SK-N-SH treated with all-trans-retinoic acid at 6 μM for 48 hours (cell line): ENCODE measurements around the gene MIXL1.

ENCODE experiments used
- ATAC-seq: fragments of 200-7000 bp; cut with Tn5 transposase; 3 replicates; pipeline ENCODE4 v1.9.1; 2020; ENCODE audit warnings: mild to moderate bottlenecking, moderate library complexity
- ARNTL ChIP-seq: fragments of 450-650 bp; formaldehyde crosslinking; IDR thresholded peaks from 2 replicates; pipeline ENCODE4 v1.5.0; 2020; ENCODE audit warnings: low read depth, mild to moderate bottlenecking, moderate library complexity, borderline replicate concordance
- BACH2 ChIP-seq: fragments of 250-450 bp; sonication (Bioruptor Pico); IDR thresholded peaks from 2 replicates; pipeline ENCODE4 v1.9.0; 2021; ENCODE audit warnings: mild to moderate bottlenecking, borderline replicate concordance
- CSDC2 ChIP-seq: fragments of 250-450 bp; sonication (Bioruptor Pico); IDR thresholded peaks from 2 replicates; pipeline ENCODE4 v1.5.0; 2020; ENCODE audit warnings: mild to moderate bottlenecking, moderate library complexity
- GLIS3 ChIP-seq: fragments of 250-450 bp; sonication (Bioruptor Pico); IDR thresholded peaks from 2 replicates; pipeline ENCODE4 v1.5.0; 2020; ENCODE audit warnings: mild to moderate bottlenecking, moderate library complexity
- ISL1 ChIP-seq: fragments of 250-450 bp; sonication (Bioruptor Pico); IDR thresholded peaks from 2 replicates; pipeline ENCODE4 v2.1.2; 2022; ENCODE audit warnings: mild to moderate bottlenecking, moderate library complexity
- PPARA ChIP-seq: fragments of 250-450 bp; sonication (Bioruptor Pico); IDR thresholded peaks from 2 replicates; pipeline ENCODE4 v1.5.0; 2020; ENCODE audit warnings: mild to moderate bottlenecking, borderline replicate concordance
- RARB ChIP-seq: fragments of 250-450 bp; sonication (Bioruptor Pico); IDR thresholded peaks from 2 replicates; pipeline ENCODE4 v1.8.0; 2021; ENCODE audit warnings: mild to moderate bottlenecking, moderate library complexity
- TCF4 ChIP-seq: fragments of 250-450 bp; sonication (Bioruptor Pico); IDR thresholded peaks from 2 replicates; pipeline ENCODE4 v1.8.0; 2021; ENCODE audit warnings: mild to moderate bottlenecking, moderate library complexity, borderline replicate concordance
- TOX ChIP-seq: fragments of 250-450 bp; sonication (Bioruptor Pico); IDR thresholded peaks from 2 replicates; pipeline ENCODE4 v1.8.0; 2021; ENCODE audit warnings: mild to moderate bottlenecking, moderate library complexity, borderline replicate concordance
- ZC3H10 ChIP-seq: fragments of 250-450 bp; sonication (Bioruptor Pico); IDR thresholded peaks from 2 replicates; pipeline ENCODE4 v1.5.1; 2021; ENCODE audit warnings: mild to moderate bottlenecking, moderate library complexity
- ZFP3 ChIP-seq: fragments of 250-450 bp; sonication (Bioruptor Pico); IDR thresholded peaks from 2 replicates; pipeline ENCODE4 v1.5.0; 2020; ENCODE audit warnings: mild to moderate bottlenecking, moderate library complexity
- ZFP30 ChIP-seq: fragments of 450-650 bp; formaldehyde crosslinking; IDR thresholded peaks from 2 replicates; pipeline ENCODE4 v1.5.0; 2022; ENCODE audit warnings: mild to moderate bottlenecking, moderate library complexity
- ZNF565 ChIP-seq: fragments of 450-650 bp; formaldehyde crosslinking; conservative IDR thresholded peaks from 2 replicates; pipeline ENCODE4 v1.5.0; 2020; ENCODE audit warnings: low read depth, mild to moderate bottlenecking, moderate library complexity
- ZNF70 ChIP-seq: fragments of 450-650 bp; formaldehyde crosslinking; IDR thresholded peaks from 2 replicates; pipeline ENCODE4 v1.5.0; 2020; ENCODE audit warnings: mild to moderate bottlenecking, moderate library complexity
- TF ChIP-seq, protein P1 (sequence below): fragments of 250-450 bp; sonication (Bioruptor Pico); IDR thresholded peaks from 2 replicates; pipeline ENCODE4 v1.5.0; 2020; ENCODE audit warnings: mild to moderate bottlenecking, moderate library complexity
- TF ChIP-seq, protein P2 (sequence below): fragments of 250-450 bp; sonication (Bioruptor Pico); IDR thresholded peaks from 2 replicates; pipeline ENCODE4 v1.5.1; 2021; ENCODE audit warnings: mild to moderate bottlenecking, moderate library complexity
- TF ChIP-seq, protein P3 (sequence below): fragments of 250-450 bp; sonication (Bioruptor Pico); IDR thresholded peaks from 2 replicates; pipeline ENCODE4 v1.8.0; 2021; ENCODE audit warnings: low read depth, mild to moderate bottlenecking, moderate library complexity, borderline replicate concordance
- TF ChIP-seq, protein P4 (sequence below): fragments of 250-450 bp; sonication (Bioruptor Pico); IDR thresholded peaks from 2 replicates; pipeline ENCODE4 v1.8.0; 2020; ENCODE audit warnings: mild to moderate bottlenecking, moderate library complexity, borderline replicate concordance

MIXL1 gene

DNA sequence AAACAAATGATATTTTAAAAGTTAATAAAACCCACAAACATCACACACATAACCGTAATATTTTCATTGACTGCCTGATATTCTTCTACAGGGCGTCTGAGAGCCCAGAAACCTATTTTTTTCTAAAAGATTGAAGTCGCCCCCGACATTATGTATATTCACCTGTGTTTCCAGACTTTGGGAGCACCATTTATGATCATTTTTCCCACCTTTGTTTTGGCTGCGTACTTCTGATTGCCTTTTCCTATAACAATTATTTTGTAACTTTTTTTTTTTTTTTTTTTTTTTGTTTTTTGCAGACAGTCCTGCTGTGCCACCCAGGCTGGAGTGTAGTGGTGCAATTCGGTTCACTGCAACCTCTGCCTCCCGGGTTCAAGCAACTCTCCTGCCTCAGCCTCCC lies 36.1 kb upstream of the MIXL1 start (continued):
- TF ChIP-seq, protein P1, sequence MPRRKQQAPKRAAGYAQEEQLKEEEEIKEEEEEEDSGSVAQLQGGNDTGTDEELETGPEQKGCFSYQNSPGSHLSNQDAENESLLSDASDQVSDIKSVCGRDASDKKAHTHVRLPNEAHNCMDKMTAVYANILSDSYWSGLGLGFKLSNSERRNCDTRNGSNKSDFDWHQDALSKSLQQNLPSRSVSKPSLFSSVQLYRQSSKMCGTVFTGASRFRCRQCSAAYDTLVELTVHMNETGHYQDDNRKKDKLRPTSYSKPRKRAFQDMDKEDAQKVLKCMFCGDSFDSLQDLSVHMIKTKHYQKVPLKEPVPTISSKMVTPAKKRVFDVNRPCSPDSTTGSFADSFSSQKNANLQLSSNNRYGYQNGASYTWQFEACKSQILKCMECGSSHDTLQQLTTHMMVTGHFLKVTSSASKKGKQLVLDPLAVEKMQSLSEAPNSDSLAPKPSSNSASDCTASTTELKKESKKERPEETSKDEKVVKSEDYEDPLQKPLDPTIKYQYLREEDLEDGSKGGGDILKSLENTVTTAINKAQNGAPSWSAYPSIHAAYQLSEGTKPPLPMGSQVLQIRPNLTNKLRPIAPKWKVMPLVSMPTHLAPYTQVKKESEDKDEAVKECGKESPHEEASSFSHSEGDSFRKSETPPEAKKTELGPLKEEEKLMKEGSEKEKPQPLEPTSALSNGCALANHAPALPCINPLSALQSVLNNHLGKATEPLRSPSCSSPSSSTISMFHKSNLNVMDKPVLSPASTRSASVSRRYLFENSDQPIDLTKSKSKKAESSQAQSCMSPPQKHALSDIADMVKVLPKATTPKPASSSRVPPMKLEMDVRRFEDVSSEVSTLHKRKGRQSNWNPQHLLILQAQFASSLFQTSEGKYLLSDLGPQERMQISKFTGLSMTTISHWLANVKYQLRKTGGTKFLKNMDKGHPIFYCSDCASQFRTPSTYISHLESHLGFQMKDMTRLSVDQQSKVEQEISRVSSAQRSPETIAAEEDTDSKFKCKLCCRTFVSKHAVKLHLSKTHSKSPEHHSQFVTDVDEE (CRISPR knock-in tag), result no peak
- TF ChIP-seq ZFP30 (CRISPR knock-in tag), result no peak
- TF ChIP-seq, protein P2, sequence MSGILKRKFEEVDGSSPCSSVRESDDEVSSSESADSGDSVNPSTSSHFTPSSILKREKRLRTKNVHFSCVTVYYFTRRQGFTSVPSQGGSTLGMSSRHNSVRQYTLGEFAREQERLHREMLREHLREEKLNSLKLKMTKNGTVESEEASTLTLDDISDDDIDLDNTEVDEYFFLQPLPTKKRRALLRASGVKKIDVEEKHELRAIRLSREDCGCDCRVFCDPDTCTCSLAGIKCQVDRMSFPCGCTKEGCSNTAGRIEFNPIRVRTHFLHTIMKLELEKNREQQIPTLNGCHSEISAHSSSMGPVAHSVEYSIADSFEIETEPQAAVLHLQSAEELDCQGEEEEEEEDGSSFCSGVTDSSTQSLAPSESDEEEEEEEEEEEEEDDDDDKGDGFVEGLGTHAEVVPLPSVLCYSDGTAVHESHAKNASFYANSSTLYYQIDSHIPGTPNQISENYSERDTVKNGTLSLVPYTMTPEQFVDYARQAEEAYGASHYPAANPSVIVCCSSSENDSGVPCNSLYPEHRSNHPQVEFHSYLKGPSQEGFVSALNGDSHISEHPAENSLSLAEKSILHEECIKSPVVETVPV, result no peak

DNA sequence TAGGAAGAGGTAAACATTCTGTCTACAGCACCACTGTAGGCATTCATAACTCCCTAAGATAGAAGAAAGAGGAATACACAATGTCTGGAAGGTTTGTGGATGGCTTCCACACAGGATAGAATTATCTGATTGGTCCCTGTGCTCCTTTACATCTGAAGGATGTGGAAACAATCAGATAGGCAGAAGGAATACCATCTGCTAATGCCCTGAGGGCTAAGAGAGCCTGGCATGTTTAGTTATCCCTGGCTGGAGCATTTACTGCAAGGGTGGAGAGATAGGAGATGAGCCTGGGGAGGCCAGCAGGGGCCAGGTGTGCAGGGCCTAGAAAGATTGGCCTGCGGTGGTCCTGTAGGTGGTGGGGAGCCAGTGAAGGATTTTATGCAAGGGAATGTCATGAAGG lies 28.3 kb upstream of the MIXL1 start:
- TF ChIP-seq ZFP3 (CRISPR knock-in tag) (no peak), ZFP30 (CRISPR knock-in tag) (no peak), ZC3H10 (CRISPR knock-in tag) (no peak), ZNF565 (CRISPR knock-in tag) (no peak), ZNF70 (no peak), BACH2 (CRISPR knock-in tag) (no peak), TCF4 (CRISPR knock-in tag) (no peak), TOX (CRISPR knock-in tag) (no peak), RARB (CRISPR knock-in tag) (no peak), CSDC2 (CRISPR knock-in tag) (no peak), GLIS3 (no peak), PPARA (CRISPR knock-in tag) (no peak), ARNTL (CRISPR knock-in tag) (no peak)
- TF ChIP-seq, protein P3, sequence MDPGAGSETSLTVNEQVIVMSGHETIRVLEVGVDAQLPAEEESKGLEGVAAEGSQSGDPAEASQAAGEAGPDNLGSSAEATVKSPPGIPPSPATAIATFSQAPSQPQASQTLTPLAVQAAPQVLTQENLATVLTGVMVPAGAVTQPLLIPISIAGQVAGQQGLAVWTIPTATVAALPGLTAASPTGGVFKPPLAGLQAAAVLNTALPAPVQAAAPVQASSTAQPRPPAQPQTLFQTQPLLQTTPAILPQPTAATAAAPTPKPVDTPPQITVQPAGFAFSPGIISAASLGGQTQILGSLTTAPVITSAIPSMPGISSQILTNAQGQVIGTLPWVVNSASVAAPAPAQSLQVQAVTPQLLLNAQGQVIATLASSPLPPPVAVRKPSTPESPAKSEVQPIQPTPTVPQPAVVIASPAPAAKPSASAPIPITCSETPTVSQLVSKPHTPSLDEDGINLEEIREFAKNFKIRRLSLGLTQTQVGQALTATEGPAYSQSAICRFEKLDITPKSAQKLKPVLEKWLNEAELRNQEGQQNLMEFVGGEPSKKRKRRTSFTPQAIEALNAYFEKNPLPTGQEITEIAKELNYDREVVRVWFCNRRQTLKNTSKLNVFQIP, result no peak
- TF ChIP-seq, protein P1 (CRISPR knock-in tag), result no peak
- TF ChIP-seq, protein P2, result no peak

DNA sequence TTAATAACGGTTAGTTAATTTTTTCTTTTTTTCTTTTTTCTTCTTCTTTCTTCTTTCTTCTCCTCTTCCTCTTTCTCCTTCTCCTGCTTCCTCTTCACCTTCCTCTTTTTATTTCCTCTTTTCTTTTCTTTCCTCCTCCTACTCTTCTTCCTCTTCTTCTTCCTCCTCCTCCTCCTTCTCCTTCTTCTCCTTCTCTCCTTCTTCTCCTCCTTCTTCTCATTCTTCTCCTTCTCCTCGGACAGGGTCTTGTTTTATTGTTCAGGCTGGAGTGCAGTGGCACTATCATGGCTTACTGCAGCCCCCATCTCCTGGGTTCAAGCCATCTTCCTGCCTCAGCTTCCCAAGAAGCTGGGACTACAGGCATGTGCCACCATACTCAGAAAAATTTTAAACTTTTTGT lies 23.5 kb upstream of the MIXL1 start:
- no peak for ATAC-seq
- TF ChIP-seq, protein P4, sequence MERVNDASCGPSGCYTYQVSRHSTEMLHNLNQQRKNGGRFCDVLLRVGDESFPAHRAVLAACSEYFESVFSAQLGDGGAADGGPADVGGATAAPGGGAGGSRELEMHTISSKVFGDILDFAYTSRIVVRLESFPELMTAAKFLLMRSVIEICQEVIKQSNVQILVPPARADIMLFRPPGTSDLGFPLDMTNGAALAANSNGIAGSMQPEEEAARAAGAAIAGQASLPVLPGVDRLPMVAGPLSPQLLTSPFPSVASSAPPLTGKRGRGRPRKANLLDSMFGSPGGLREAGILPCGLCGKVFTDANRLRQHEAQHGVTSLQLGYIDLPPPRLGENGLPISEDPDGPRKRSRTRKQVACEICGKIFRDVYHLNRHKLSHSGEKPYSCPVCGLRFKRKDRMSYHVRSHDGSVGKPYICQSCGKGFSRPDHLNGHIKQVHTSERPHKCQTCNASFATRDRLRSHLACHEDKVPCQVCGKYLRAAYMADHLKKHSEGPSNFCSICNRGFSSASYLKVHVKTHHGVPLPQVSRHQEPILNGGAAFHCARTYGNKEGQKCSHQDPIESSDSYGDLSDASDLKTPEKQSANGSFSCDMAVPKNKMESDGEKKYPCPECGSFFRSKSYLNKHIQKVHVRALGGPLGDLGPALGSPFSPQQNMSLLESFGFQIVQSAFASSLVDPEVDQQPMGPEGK (CRISPR knock-in tag), result no peak
- TF ChIP-seq PPARA (CRISPR knock-in tag) (no peak), ZNF565 (CRISPR knock-in tag) (no peak), RARB (CRISPR knock-in tag) (no peak), ZNF70 (no peak), ISL1 (CRISPR knock-in tag) (no peak), TCF4 (CRISPR knock-in tag) (no peak), ZFP3 (CRISPR knock-in tag) (no peak), ARNTL (CRISPR knock-in tag) (no peak), GLIS3 (no peak), ZC3H10 (CRISPR knock-in tag) (no peak)
- TF ChIP-seq, protein P1 (CRISPR knock-in tag), result no peak

More for the DNA sequence above, 28.3 kb upstream of the MIXL1 start:
- no peak for ATAC-seq
